ENCODE measurements around the gene PBX4. TPM values are rescaled to one million over a fixed set of nuclear protein-coding genes. Genes with fewer than 3 reads are reported as not detected.
"Not testable (repeated sequence)": the region's sequence is repeated elsewhere in the genome, so short reads cannot be mapped to it uniquely, and the experiment has no call there.

The PBX4 gene, protein sequence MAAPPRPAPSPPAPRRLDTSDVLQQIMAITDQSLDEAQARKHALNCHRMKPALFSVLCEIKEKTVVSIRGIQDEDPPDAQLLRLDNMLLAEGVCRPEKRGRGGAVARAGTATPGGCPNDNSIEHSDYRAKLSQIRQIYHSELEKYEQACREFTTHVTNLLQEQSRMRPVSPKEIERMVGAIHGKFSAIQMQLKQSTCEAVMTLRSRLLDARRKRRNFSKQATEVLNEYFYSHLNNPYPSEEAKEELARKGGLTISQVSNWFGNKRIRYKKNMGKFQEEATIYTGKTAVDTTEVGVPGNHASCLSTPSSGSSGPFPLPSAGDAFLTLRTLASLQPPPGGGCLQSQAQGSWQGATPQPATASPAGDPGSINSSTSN
- total RNA-seq (ENCODE audit: low replicate concordance) = 0.33 and 0.45 TPM in 2 replicates

DNA sequence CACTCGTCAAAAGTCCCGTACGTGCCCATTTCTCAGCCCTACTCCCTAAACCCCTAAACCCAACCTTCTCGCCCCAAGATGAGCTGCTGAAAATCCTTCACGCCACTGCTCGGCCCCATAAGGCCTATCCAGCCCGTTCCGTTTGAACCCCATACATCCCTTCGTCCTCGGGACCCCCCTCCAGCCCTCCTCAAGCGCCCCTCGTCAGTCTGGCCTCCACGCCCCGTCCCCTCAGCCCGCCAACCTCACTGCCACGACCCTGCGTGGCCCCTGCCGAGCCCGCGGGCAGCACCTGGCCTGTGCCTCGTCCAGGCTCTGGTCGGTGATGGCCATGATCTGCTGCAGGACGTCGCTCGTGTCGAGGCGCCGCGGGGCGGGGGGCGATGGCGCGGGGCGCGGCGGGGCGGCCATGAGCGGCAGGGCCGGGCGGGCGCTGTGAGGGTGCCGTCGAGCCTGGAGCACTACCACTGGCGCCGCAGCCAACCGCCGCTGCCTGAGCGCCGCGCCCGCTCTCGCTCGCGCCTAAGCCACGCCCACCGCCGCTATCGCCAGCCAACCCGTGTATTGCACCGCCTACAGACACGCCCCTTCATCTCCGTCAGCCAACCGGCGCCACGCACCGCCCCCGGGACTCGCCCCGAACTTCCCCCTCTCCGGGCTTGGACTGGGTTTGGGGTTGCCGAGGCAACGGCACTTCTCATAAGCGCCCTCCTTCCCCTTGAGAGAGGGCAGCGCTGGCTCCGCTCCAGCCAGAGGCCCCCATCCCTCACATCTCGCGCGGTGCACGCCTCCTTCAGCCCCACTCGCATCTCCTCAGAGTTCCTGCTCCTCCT is at the start of gene PBX4:
Gene PBX4, minus strand, starts transcription at position 469 of the 833 bp plus-strand sequence. Its CDS starts 58 bp downstream, at position 411.
- peak within 1 kb of the TSS; percentile 56 for H3K4me3 ChIP-seq (ENCODE audit: low read depth, low read length)
- DNase-seq (ENCODE audit: low read depth) = peak; percentile 67
- TF ChIP-seq, protein P1, sequence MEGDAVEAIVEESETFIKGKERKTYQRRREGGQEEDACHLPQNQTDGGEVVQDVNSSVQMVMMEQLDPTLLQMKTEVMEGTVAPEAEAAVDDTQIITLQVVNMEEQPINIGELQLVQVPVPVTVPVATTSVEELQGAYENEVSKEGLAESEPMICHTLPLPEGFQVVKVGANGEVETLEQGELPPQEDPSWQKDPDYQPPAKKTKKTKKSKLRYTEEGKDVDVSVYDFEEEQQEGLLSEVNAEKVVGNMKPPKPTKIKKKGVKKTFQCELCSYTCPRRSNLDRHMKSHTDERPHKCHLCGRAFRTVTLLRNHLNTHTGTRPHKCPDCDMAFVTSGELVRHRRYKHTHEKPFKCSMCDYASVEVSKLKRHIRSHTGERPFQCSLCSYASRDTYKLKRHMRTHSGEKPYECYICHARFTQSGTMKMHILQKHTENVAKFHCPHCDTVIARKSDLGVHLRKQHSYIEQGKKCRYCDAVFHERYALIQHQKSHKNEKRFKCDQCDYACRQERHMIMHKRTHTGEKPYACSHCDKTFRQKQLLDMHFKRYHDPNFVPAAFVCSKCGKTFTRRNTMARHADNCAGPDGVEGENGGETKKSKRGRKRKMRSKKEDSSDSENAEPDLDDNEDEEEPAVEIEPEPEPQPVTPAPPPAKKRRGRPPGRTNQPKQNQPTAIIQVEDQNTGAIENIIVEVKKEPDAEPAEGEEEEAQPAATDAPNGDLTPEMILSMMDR (IDR thresholded peaks at IDR 0.05; ENCODE audit: insufficient read depth, low read length) = no peak

DNA sequence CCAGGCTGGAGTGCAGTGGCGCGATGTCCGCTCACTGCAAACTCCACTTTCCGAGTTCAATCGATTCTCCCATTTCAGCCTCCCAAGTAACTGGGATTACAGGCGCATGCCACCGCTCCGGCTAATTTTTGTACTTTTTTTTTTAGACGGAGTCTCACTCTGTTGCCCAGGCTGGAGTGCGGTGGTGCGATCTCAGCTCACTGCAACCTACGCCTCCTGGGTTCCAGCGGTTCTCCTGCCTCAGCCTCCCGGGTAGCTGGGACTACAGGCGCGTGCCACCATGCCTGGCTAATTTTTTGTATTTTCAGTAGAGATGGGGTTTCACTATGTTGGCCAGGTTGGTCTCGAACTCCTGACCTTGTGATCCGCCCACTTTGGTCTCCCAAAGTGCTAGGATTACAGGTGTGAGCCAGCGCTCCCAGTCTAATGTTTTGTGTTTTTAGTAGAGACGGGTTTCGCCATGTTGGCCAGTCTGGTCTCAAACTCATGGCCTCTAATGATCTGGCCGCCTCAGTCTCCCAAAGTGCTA is 47.0 kb upstream of the PBX4 start:
- H3K4me3 ChIP-seq (ENCODE audit: low read depth, low read length); DNase-seq (ENCODE audit: low read depth): not testable (repeated sequence)

DNA sequence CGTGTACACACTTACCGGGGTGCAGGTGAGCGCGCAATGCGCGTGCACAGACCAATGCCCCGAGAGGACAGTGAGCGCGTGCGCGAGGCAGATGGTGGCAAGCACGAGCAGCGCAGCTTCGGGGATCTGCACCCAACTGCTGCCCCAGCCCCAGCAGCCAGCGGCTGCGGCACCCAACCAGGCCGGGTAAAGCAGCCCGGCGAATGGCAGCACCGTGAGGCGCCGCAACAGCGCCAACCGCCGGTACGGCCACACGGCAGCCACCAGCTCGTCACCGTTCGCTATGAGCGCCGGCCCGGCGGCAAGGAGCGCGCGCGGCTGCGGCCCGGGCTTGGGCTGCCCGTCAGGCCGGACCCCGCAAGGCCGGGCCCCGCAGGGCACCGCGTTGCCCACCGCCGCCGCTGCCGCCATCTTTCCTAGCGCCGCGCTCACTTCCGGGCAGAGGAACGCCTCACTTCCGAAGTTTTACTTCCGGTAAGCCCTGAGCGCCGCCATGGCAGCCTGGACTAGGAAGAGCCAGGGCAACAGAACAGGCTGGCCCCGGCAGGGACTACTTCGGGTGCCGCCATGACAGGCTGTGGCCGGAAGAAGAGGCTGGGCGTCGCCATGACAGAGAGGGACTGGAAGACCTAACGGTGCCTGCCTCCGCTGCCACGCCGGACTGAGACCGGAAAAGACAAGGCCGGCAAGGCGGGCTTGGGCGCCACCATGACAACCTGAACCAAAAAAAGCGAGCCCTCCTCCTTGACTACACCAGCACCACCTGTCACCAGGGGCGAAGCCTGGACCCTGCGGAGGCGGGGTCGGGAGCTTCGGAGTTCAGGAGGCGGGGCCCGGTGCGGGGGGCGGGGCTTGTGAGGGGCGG is 45.0 kb upstream of the PBX4 start, which contains the start of gene ATP13A1:
Gene ATP13A1, minus strand, starts transcription at position 421 of the 865 bp plus-strand sequence. Its CDS starts 10 bp downstream, at position 411.
- H3K4me3 ChIP-seq (ENCODE audit: low read depth, low read length) = peak within 1 kb of the TSS; percentile 99
- TF ChIP-seq, protein P1 (IDR thresholded peaks at IDR 0.05; ENCODE audit: insufficient read depth, low read length) = peak; percentile 6
- DNase-seq (ENCODE audit: low read depth) = peak; percentile 98

DNA sequence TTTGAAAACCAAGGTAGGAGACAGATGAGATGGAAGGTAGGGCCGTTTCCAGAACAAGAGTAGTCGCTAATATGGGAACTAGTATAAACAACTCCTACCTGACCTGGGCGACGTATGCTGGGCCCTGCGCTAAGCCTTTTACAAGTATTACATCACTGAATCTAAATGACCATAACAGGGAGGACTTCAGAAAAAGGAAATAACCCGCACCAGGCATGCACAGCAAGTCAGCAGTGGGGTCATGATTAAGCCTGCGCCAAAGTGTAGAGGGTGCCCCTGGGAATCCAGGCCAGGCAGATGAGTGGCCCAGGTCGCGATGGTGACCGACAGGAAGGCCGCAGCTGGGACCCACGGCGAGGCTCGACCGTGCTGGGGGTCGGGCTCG is 44.4 kb upstream of the PBX4 start:
- peak overlapping the region; percentile 99 for H3K4me3 ChIP-seq (ENCODE audit: low read depth, low read length)
- DNase-seq (ENCODE audit: low read depth) = no peak
- TF ChIP-seq, protein P1 (IDR thresholded peaks at IDR 0.05; ENCODE audit: insufficient read depth, low read length) = no peak

DNA sequence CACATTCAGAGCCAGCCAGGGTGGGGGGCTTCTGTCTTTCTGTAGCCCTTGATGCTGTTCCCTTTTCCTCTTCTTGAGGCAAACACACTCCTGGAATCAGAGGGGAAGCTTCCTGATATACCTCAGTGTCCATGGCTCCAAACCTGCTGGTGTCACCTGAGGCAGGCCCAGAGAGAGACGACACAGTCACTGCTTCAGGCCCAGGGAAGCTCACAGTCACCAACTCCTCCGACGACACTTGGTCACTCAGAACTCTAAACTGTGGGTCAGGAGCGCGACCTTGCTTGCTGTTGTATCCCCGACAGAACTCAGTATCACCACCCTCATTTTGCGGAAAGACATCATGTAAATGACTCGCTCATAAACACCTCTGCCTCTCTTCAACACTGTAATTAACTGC is 43.9 kb upstream of the PBX4 start:
- no peak for DNase-seq (ENCODE audit: low read depth)
- H3K4me3 ChIP-seq (ENCODE audit: low read depth, low read length) = peak overlapping the region; percentile 99
- TF ChIP-seq, protein P1 (IDR thresholded peaks at IDR 0.05; ENCODE audit: insufficient read depth, low read length) = no peak

DNA sequence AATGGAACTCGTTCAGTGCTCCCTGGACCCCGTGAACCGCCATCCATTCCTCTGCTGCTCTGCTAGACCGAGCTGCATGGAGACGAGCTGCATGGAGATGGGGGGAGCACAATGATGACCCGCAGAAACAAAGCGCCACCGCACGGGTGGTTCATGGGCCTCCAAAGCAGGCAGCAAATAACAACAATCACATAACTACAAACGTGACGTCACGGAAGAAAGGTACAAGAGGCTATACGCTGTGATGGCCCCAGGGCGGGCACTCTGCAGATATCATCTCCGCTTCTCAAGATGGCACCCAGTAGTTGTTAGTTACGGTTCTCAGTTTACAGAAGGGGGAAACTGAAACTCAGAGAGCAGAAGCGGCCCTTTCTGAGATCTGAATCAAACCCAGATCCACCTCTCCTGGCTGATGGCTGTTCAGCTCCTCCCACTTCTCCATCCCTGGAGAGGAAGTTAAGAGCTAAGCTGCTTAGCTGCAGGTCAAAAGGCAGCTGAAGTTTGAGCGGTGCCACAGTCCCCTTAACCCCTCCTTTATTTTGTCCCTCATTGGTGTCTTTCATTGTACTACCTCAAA is 43.3 kb upstream of the PBX4 start:
- DNase-seq (ENCODE audit: low read depth) = no peak
- H3K4me3 ChIP-seq (ENCODE audit: low read depth, low read length) = peak overlapping the region; percentile 99

More for the DNA sequence above, 43.3 kb upstream of the PBX4 start:
- TF ChIP-seq, protein P1 (IDR thresholded peaks at IDR 0.05; ENCODE audit: insufficient read depth, low read length) = no peak
